Effector memory CD8-positive, alpha-beta T cell (primary cell): ENCODE measurements around the gene DSTN.
A peak's percentile ranks its signal among the peaks of the same experiment; 100 is the strongest.

Experiments
- ATAC-seq: fragments of 150-1000 bp; cut with Tn5 transposase; replicated peaks from 2 replicates; pipeline ENCODE4 v1.10.0; 2021; ENCODE audit warnings: mild to moderate bottlenecking, moderate library complexity
- DNase-seq, 3 experiments: peaks; one replicate each; pipeline ENCODE4 v3.0.0; 2021
- H3K27ac Mint-ChIP-seq, 2 donors: one replicate each; pipeline ENCODE4 v1.8.0; 2022; ENCODE audit warnings: mild to moderate bottlenecking in 2 of 2, mixed read lengths in 2 of 2, moderate library complexity in 2 of 2
- H3K27me3 Mint-ChIP-seq, 2 donors: one replicate each; pipeline ENCODE4 v1.8.0; 2022; ENCODE audit warnings: mixed read lengths in 2 of 2
- H3K36me3 Mint-ChIP-seq: one replicate; pipeline ENCODE4 v1.8.0; 2022; ENCODE audit warnings: mild to moderate bottlenecking, moderate library complexity, mixed read lengths; ENCODE audit not compliant: insufficient read depth
- H3K4me1 Mint-ChIP-seq, 2 donors: one replicate each; pipeline ENCODE4 v1.8.0; 2022; ENCODE audit warnings: low read depth in 2 of 2, mixed read lengths in 2 of 2
- H3K4me3 Mint-ChIP-seq, 2 donors: one replicate each; pipeline ENCODE4 v1.8.0; 2022; ENCODE audit warnings: mild to moderate bottlenecking in 2 of 2, mixed read lengths in 2 of 2, moderate library complexity in 2 of 2
- H3K9me3 Mint-ChIP-seq, 2 donors: one replicate each; pipeline ENCODE4 v1.8.0; 2022; ENCODE audit warnings: mixed read lengths in 2 of 2

The DSTN gene

DNA sequence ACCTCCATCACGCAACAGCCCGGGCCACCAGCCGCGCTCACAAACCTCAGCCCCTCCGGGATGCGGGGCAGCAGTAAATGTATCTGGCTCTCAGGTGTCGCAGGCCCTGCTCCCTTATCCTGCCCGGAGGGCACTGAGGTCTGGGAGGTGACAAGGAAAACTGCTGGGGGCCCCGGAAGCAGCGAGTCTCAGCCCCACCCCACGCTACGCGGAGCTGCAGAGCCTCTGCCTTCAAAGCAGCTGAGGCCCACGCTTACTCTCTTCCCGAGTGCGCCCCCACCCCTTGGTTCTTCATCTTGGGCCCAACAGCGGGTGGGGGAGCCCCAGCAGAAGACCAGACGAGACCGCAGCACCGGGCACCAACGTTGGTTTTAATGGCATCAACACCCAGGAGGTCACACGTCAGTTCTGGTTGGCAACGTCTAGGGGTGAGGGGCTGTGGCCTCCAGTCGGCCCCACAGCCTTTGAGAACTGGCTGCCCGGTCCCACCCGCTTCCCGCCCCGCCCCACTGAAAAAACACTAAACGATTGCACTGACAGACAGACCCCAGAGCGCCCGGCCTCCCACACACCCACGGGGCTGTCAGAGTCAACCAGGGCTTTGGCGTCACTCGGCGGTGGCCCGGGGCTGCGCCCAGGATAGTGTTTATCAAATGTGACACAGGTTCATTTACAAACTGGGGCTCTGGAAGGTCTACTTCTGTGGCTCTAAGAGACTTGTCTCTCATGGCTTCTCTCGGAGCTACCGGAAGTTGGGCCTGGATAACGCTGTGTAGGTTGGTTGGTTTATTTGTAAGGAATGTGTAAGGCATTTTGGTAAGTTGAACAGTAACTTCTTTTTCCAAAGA lies 43.7 kb downstream of the DSTN start:
- H3K27ac Mint-ChIP-seq, result peak overlapping the region; percentile 92 to 95
- H3K4me1 Mint-ChIP-seq, result peaks cover 24 to 39% of the 10 kb centered on the region in 2 donors
- ATAC-seq (no peak), DNase-seq (no peak)
- no peak overlapping the region for H3K4me3 Mint-ChIP-seq
- H3K9me3 Mint-ChIP-seq, result no peaks in the 10 kb centered on the region
- H3K36me3 Mint-ChIP-seq, result peaks cover 38% of the 10 kb centered on the region
- no peaks in the 10 kb centered on the region for H3K27me3 Mint-ChIP-seq

DNA sequence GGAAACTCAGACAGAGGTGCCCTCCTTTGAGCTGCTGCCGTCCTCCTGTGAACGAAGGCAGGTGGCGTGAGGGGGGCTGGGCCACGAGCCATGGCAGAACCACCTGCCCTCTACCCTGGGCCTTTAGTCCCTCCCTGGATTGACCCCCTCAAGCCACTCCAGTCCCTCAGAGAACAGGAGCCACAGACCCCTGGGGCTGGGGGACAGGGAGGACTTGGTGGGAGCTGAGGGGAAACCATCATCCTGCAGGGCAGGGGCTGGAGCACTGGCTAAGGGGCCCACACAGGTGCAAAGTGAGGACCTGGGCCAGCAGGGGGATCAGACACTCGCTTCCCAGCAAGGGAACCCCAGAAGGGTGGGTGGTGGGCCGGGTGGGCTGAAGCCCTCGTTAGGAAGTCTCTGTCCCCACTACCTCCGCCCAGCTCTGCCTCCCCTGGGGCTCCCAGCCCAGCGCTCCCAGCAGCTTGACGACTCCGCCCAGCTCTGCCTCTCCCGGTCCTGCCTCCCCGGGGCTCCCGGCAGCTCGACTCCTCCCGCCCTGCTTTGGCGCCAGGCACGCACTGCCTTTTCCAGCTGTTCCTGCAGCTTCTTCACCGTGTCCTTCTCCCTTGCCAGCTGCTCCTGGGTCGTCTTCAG lies 44.4 kb downstream of the DSTN start:
- Mint-ChIP-seq H3K9me3 (no peaks in the 10 kb centered on the region), H3K27me3 (no peaks in the 10 kb centered on the region), H3K27ac (peak overlapping the region; percentile 92 to 95), H3K4me1 (peaks cover 20 to 36% of the 10 kb centered on the region in 2 donors), H3K4me3 (peak overlapping the region in 1 of 2 donors; percentile 10), H3K36me3 (peaks cover 45% of the 10 kb centered on the region)
- ATAC-seq, result no peak
- DNase-seq, result no peak

DNA sequence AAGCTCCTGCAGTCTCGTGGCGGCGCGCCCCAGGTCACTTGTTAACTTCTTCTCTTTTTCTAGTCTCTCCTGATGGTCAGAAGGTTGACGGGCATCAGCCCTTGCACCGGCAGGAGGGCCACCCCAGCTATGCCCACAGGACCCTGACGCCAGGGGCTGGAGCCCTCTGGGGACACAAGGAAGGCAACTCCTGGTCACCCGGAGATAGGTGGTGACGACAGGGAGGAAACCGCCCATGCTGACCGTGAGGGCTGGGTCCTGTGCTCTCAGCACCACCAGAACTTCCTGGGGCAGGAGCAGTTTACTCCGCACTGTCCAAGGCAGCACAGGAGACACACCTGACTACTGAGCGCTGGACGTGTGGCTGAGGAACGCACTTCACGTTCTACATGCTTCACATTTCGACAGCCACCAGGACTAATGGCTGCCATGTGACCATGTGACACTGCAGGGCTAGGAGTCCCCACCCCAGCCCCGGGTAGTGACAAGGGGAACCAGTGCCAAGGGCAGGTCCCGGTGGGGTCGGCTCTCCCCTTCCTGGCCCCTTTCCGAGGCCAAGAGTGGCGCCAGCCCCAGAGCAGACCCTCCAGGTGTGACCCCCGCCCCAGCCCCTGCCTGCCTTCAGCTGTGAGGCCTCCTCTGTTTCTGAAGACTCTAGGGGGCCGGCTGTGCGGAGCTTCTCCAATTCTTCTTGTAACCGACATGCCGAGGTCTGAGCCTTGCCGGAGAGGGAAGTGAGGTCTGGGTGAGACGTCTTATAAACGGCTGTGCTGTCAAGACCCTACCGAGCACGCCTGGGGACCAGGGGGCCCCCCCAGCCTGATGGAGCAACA lies 45.2 kb downstream of the DSTN start:
- ATAC-seq (no peak), DNase-seq (no peak)
- Mint-ChIP-seq H3K36me3 (peaks cover 46% of the 10 kb centered on the region), H3K4me3 (peak overlapping the region in 1 of 2 donors; percentile 10), H3K27me3 (no peaks in the 10 kb centered on the region), H3K9me3 (no peaks in the 10 kb centered on the region), H3K4me1 (peaks cover 14 to 30% of the 10 kb centered on the region in 2 donors), H3K27ac (peak overlapping the region in 1 of 2 donors; percentile 95)

DNA sequence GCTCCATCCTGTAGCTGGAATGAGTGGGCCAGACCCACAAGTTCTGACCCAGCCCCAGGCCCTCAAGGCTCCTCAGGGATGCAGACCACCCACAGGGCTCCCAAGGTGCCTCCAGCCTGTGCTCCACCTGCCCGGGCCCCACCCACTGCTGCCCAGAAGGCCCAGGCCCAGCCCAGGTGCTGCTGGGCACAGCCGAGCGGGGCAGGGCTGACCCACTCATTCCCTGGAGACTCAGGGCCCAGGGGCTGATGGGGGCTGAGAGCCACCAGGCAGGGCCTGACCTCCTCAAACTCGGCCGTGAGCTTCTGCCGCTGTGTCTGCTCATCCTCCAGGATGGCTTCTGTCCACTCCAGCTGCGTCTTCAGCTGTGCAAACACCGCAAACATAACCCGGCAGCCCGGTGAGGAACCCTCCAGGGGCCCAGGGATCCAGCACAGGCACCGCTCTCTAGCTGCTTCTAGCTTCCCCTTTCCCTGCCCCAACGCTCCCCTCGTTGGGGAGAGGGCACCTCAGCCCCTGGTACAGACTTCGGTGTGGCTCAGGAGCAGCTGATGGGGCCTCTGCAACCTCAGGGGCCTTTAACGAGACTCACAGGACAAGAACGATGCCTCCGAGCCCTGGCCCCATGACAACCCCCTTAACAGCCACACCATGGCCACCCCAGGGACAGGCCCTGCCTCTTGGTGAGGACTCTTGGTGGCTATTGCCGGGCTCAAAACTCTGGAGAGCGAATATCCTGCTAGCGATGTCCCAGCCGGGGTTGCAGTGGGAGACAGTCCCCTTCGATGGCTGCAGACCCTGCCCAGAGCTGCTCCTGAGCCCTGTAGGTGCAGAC lies 46.0 kb downstream of the DSTN start:
- Mint-ChIP-seq H3K4me3 (no peak overlapping the region), H3K27me3 (no peaks in the 10 kb centered on the region), H3K36me3 (peaks cover 42% of the 10 kb centered on the region), H3K9me3 (no peaks in the 10 kb centered on the region), H3K4me1 (peaks cover 9 to 21% of the 10 kb centered on the region in 2 donors), H3K27ac (peak overlapping the region in 1 of 2 donors; percentile 32)
- DNase-seq (no peak), ATAC-seq (no peak)

DNA sequence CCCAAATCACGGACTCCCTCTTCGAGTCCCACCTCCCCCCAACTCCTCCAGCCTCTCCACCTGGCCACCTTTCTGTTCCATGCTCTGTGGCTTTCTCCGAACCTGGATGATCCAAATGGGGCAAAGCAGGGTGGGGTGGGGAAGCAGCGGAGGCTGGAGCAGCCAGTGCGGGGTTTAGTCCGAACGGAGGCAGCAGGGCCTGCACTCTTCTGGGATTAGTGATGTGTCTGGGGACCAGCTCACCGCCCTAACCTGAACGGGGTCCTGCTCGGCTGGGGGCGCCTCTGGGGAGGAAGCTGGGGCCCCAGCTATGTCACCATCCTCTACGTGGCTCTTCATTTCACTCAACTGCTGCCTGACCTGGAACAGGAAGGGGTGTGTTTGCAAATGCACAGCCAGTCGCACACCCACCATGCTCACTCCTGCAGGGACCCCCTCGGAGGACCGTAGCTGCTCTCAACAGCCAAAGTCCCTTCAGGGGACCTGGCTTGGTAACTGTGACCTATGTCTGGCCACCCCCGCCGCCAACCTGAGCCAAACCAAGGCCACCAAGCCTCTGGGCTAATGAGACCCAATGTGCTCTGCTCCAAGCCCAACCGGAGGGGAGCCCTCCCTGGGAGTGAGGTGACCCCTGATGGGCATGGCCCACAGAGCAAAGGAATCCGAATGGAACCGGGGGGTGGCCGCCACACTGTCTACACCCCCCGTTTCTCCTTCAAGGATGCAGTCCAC lies 46.8 kb downstream of the DSTN start:
- Mint-ChIP-seq H3K9me3 (no peaks in the 10 kb centered on the region), H3K4me1 (peaks cover 9 to 17% of the 10 kb centered on the region in 2 donors), H3K27ac (peak overlapping the region in 1 of 2 donors; percentile 20), H3K27me3 (no peaks in the 10 kb centered on the region), H3K36me3 (peaks cover 42% of the 10 kb centered on the region), H3K4me3 (no peak overlapping the region)
- DNase-seq, result no peak
- ATAC-seq, result no peak

DNA sequence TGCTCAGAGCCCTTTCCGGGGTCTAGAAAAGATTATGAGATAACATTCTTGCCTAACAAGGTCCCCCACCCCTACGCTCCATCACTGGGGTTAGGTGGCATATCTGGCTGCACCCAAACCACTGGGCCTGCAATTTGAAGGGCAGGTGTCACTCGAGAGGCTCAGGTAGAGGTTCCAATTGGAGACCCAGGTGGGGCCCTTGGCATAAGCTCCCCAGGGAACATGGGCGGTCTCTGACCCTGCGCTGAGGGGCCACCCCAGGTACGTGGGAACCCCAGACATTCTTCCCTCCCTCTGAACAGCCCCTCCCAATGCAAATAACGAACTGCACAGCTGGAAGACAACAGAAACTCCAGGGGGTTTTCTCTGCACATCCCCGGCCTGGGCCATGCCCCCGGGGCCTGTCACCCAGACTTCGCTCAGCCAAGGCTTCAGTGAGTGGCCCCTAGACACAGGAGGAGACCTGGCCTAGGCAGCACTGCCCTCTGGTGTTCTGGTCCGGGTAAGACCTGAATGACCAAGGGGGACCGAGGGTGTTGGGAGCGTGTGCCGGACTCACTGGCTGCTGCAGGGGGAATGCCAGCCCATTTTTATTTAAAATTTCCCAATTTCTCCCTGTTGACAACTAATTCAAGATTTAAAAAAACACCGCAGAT lies 47.5 kb downstream of the DSTN start:
- H3K9me3 Mint-ChIP-seq, result no peaks in the 10 kb centered on the region
- peaks cover 7 to 12% of the 10 kb centered on the region in 2 donors for H3K4me1 Mint-ChIP-seq
- H3K27me3 Mint-ChIP-seq, result no peaks in the 10 kb centered on the region
- H3K27ac Mint-ChIP-seq, result peak overlapping the region in 1 of 2 donors; percentile 20
- DNase-seq, result peak; percentile 41 to 47 (median 44)
- ATAC-seq, result peak; percentile 37
- H3K4me3 Mint-ChIP-seq, result no peak overlapping the region
- peaks cover 40% of the 10 kb centered on the region for H3K36me3 Mint-ChIP-seq

DNA sequence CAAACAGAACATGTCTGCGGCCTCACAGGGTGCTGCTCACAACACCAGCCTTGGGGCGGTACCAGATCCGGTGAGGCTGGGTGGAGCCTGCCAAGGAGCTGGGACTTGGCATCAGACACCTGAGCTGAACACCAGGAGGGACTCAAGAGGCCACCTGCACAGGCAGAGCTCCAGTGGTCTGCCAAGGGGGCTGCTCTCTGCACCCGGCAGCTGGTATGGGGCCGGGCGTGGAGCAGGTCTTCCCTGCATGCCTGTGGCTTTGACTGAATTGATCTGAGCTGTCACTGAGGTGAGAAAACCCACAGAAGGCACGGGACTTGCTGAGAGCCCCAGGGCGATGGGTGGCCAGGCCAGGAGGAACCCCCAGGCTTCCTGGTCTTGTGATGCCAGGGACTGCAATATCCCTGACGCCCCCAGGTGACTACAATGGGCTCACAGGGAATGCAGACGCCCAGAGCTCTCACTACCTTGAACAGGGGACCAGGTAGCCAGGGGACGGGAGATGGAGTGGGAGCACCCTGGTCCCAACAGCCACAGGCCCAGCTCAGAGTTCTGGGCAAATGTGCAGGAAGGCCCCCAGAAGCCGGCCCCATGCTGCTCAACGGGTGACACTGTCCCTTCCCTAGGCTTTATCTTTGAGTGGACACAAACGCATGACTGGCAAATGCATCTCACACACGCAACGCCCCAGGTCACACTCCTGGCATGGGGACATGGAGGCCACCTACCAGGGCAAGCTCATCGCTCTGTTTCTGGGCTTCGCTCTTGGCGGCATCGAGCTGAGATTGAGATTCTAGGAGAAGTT lies 48.2 kb downstream of the DSTN start:
- peaks cover 0 to 5% of the 10 kb centered on the region in 2 donors for H3K4me1 Mint-ChIP-seq
- no peak overlapping the region for H3K4me3 Mint-ChIP-seq
- no peaks in the 10 kb centered on the region for H3K27me3 Mint-ChIP-seq
- H3K27ac Mint-ChIP-seq, result peak overlapping the region in 1 of 2 donors; percentile 10
- H3K9me3 Mint-ChIP-seq, result no peaks in the 10 kb centered on the region
- no peak for DNase-seq
- ATAC-seq, result no peak
- peaks cover 33% of the 10 kb centered on the region for H3K36me3 Mint-ChIP-seq

DNA sequence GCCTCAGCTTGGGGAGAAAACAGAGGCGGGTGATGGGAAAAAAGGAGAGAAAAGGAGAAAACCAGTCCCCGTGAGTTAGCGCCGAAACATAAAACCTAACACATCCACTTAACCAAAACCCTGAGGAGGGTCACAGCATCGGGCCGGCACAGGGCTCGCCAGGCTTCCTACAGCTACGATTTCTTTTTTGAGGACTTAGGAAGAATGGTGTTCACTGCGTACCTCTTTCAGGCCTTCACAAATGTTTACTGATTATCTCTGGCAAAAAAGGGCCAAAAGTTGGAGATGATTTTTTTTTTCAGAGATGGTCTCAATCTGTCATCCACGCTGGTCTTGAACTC lies 48.8 kb downstream of the DSTN start:
- Mint-ChIP-seq H3K27me3 (no peaks in the 10 kb centered on the region), H3K36me3 (peaks cover 33% of the 10 kb centered on the region), H3K4me3 (no peak overlapping the region), H3K27ac (no peak overlapping the region), H3K4me1 (peaks cover 0 to 5% of the 10 kb centered on the region in 2 donors), H3K9me3 (no peaks in the 10 kb centered on the region)
- DNase-seq (no peak), ATAC-seq (no peak)

DNA sequence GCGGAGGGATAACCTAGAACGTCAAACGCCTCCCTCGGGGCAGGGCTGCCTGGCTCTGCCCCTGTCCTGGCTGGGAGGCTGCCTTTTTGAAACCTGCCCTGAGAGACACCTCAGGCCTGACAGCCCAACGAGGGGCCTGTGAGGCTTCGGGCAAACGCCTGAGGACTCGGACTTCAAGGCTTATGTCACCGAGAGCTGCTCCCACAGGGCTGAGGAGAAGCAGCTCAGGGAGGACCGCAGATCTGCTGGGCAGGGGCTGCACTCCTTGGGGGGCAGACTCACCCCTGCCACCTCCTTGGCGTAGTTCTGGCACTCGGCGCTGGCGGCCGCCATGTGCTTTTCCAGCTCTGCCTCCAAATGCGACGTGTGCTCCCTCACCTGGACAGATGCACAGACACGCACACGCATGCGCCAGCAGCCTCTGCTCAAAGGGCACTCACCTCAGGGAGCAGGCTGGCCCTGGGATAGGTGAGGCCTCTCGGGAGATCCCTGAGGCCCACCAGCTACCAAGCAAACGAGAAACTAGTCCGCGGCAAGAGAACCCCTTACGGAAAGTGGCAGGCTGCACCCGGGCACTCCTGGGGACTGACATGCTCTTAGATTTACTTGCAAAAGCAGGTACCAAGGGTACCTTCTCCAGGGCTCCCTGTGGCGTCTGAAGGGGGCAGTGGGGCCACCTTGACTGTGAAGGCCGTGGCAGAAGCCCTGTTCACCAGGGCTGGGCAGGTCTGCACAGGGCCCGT lies 49.6 kb downstream of the DSTN start:
- no peak overlapping the region for H3K4me3 Mint-ChIP-seq
- no peaks in the 10 kb centered on the region for H3K9me3 Mint-ChIP-seq
- peak overlapping the region in 1 of 2 donors; percentile 29 for H3K27ac Mint-ChIP-seq
- peaks cover 0 to 3% of the 10 kb centered on the region in 2 donors for H3K4me1 Mint-ChIP-seq
- DNase-seq (no peak), ATAC-seq (no peak)
- peaks cover 33% of the 10 kb centered on the region for H3K36me3 Mint-ChIP-seq
- H3K27me3 Mint-ChIP-seq, result no peaks in the 10 kb centered on the region

DNA sequence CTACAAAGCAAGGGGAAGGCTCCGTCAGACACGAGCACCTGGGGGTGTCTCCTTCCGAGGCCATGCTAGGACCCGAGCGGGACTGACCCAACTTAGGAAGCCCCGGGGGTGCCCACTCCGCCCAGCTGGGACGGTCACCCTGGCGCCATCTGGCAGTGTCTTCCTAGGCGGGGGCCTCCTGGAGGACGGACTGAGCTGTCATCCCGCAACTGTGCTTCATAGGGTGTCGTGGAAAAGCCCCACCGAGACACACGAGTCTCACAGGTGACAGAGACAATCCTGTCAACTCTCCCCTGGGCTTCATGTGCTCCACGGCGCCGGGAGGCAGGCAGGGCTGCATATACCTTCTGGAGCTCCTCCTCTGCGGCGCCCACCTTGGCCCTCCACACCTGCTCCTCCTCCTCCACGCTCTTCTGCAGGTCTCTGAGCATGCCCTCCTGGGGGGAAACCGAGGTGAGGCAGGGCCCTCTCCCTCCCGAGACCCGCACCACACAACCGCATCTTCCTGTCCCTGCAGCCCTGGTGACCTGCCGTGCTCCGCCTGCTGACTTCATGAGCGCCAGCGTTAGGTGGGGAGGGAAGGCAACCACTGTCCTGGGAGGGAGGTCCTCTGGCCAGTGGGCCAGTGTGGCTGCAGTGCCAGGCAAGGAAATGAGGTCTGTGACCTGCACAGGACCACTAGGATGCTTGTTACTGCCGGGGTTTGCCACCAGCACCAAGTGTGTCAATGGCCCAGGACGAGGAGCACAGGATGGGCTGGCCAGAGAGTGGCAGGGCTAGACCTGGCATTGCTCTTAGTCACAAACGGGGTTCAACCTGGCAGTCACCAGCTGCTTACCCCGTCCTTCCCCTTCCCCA lies 50.7 kb downstream of the DSTN start:
- ATAC-seq, result no peak
- Mint-ChIP-seq H3K36me3 (peaks cover 33% of the 10 kb centered on the region), H3K27me3 (no peaks in the 10 kb centered on the region), H3K9me3 (no peaks in the 10 kb centered on the region), H3K4me3 (no peak overlapping the region), H3K4me1 (no peaks in the 10 kb centered on the region), H3K27ac (no peak overlapping the region)
- DNase-seq, result no peak
